GM21529 (cell line): ENCODE results near the gene ANKRD53.

Experiments used
- ATAC-seq: cut with Tn5 transposase; IDR thresholded peaks from one replicate; pipeline ENCODE4 v1.9.1; 2021; ENCODE audit not compliant: unreplicated experiment

Gene ANKRD53, protein sequence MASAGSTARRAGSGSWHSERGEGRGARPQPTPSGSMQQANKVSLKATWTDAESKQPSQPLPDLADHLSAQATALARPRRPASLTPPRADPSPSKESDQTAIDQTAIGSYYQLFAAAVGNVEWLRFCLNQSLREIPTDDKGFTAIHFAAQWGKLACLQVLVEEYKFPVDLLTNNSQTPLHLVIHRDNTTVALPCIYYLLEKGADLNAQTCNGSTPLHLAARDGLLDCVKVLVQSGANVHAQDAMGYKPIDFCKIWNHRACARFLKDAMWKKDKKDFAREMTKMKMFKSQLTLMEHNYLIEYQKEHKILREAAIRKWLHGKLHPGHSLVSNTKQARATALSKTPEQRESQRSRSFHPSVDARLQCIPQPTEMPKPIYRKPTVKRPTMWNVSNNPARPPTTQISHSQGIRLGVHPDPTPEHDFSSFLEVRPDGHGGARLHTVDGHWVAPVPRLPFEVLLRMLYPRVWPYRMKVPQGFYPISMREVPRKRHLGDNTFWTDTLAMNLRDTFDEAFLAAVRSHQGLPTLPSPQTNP

GRCh38 chr2:70978341-70979179, at the start of gene ANKRD53:
ANKRD53 (plus strand) TSS chr2:70978630; CDS start chr2:70978646, 16 bp downstream.
- ATAC-seq = no peak

GRCh38 chr2:70930371-70931329, 47.8 kb upstream of the ANKRD53 start:
- no peak for ATAC-seq

DNA sequence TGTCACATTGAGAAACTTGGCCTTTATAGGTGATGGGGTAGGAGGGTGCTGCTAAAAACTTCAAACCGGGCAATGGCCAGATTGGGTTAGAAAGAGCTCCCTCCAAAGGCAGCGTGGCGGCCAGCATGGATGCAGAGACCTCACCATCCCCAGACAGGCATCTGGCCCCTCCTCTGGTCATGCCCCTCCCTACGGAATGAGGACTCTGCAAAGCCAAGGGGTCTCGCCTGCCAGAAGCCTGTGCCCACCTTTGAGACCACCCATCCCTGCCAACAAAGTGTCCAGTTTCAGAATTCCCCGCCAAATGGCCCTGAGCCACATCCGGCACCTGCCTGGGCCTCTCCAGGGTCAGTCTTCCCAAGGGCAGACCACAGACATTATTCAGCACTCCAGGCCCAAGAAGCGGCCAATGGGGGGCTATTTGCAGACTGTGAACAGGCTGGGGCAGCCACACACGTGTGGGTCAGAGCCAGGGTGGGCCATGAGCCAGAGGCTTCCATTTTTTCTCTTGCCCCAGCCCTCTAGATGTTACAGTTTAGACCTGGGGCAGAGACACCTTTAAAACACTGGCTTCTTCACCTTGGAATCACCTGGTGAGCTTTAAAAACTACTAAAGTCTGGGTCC, 46.9 kb upstream of the ANKRD53 start:
- no peak for ATAC-seq

DNA sequence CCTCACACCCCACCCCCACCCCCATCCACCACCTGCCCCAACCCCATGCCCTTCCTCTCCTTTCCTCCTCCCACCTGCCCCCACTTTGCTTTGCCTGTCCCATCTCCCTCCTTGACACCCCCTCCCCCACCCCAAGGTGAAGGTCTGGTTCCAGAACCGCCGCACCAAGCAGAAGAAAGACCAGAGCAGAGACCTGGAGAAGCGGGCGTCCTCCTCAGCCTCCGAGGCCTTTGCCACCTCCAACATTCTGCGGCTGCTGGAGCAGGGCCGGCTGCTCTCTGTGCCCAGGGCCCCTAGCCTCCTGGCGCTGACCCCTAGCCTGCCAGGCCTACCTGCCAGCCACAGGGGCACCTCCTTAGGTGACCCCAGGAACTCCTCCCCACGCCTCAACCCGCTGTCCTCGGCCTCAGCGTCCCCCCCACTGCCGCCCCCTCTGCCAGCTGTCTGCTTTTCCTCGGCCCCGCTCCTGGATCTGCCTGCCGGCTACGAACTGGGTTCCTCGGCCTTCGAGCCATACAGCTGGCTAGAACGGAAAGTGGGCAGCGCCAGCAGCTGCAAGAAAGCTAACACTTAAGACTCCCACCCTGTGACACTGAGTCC, 45.7 kb upstream of the ANKRD53 start:
- no peak for ATAC-seq

- ATAC-seq = no peak
These were observed 43.4 kb upstream of the ANKRD53 start for GRCh38 chr2:70934981-70935380.

DNA sequence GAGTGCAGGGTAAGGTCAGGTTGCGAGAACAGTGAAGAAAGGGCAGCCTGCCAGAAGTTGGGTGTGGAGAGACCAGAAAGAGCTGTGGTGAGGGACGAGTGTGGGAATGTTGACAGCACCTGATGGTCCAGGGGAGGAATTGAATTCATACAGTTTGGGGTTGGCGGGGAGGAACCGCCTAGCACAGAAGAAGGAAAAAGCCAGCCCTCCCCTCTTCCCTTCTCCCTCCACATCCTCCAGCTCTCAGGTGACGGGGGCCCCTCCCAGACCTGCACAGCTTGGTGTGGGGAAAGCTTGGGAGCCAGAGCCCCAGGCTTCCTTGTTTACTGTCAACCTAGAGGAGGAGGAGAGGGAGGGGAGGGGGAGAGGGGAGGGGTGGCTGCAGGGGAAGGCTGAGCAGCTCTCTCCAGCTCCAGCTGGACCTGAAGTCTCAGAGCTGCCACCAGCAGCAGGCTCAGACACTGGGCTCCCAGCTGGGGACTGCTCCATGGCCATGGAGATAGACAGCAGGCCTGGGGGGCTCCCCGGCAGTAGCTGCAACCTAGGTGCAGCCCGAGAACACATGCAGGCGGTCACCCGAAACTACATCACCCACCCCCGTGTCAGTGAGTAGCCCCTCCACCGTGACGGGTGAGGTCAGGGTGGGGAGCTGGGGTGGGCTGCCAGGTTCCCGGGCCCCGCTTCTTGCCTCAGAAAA, 42.8 kb upstream of the ANKRD53 start, which contains the start of gene ATP6V1B1:
Gene ATP6V1B1 (plus strand): TSS at position 433 of the 697 bp plus-strand sequence. CDS start 55 bp downstream, at position 488.
- no peak for ATAC-seq

GRCh38 chr2:70936165-70936978, 42.1 kb upstream of the ANKRD53 start:
- no peak for ATAC-seq

GRCh38 chr2:70936979-70937811, 41.2 kb upstream of the ANKRD53 start:
- no peak for ATAC-seq

DNA sequence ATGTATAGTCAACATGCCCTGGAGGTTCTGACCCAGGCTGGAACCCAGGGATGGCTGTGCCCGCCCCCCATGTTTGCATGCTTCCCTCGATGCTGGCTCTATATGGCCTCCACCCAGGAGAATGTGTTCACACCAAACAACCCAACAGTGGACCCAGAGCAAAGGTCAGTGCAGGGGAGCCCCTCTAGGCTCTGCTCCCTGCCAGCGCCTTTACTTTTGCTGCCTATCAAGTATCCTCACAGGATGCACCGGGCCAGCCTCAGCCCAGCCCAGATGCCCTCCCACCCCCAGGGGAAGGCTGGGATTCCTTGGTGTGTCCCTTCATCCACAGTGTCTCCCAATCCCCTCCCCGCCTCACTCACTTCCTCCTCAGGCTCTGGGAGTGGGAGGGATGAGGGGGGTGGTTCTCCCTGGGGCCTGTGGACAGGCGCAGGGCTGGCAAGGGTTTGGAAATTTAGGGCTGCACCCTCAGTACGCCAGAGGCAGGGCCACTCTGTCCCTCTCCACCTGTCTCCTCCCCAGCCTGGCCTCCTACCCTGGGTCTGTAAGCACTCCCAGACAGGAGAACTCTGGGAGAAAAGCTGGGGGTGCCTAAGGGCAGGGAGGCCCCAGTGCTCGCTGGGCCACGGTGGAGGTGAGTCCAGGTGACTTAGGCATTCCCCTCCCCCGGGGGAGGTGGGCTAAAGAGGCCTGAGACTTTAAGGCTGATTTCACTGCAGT, 40.4 kb upstream of the ANKRD53 start:
- no peak for ATAC-seq

DNA sequence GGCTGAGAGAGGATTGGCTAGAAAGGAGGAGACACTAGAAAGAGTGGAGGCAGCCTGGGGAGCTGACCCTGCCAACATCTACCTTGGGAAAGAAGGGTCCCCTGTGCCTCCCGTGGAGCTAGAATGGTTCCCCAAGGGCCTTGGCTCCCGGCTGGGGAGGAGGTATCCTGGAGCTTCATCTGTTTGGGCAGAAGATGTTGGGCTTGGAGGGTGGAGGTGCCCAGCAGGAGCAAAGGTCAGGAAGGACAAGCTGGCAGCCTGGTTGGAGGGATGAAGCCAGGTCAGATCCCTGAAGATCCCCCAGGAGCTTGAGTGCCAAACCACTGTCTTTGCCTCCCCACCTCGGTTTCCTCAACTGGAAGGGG, 39.9 kb upstream of the ANKRD53 start:
- ATAC-seq = no peak

GRCh38 chr2:70939001-70939838, 39.2 kb upstream of the ANKRD53 start:
- ATAC-seq = no peak

DNA sequence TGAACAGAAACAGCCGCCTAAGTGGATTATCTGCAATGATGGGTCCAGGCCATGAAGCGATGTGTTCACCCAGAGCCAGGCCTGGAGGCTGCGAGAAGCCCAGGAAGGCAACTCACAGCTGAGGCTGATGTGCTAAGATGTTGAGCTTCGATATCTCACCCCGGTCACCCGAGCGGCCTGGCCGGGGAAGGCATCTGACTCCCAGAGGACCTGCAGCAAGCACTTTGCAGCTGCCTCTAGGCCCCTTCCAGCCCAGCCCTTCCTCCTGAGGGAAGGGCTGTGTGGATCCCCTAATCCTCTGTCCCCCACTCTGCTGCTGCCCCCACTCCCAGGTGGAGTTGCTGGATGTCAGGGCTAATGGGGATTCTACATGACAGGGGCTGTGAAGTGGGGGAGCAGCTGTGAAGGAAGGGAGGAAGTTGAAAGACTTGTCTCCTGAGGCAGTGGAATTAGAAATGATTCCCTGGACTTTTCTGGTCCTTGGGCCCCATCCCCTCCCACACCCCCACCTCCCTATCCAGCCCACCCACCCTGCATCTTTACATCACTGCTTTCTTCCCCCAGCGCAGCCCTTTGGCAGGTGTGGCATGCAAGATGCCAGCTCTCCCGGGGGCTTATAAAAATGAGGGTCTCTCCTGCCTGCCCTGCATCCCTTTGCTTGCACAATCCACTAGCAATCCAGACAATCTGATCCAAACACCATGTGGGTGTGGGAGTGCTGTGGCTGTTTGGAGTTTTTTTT, 38.4 kb upstream of the ANKRD53 start:
- ATAC-seq = no peak

DNA sequence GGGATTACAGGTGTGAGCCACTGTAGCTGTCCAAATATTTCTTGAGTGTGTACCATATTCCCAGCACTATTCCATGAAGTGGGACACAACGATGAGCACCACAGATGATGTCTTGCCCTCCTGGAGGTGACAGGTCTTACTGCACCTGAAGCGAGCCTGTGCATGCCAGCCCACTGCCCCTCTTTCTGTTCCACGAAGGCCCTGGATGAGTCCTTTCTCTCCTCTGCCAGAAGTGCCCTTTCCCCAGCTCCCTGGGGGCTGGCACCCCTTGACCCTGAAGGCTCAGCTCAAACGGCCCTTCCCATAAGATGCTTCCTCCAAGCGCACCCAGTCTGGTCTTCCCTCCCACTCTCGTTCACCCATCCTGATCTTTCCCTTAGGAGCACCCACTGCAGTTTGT, 37.2 kb upstream of the ANKRD53 start:
- no peak for ATAC-seq

GRCh38 chr2:70941701-70942100, 36.7 kb upstream of the ANKRD53 start:
- no peak for ATAC-seq
